ENCODE data around the gene MPRIP. TPM values are rescaled to one million over a fixed set of nuclear protein-coding genes. Genes with fewer than 3 reads are reported as not detected.

MPRIP gene
- total RNA-seq, 1 experiment from 2014 or later = 132 TPM

DNA sequence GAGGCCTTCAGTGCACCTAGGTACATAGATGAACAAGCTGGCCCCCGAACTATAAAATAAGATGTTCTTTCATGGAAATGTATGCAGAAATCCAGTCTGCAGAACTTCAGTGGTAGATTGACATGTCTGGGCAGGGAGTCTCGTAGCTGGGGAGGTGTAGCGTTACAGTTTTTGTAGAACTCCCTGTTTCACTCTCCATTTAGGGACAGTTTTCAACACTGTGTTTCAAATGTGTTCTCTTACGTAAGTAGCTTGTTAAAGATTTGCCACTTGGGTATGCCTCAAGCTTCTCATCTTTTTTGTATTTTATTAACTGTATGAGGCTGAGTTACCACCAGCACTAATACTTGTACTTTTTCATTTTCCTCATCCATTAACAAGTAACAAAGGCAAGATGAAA is 117.3 kb downstream of the MPRIP start:
- Mint-ChIP-seq H3K27ac (no peak overlapping the region), H3K9me3 (no peaks in the 10 kb centered on the region)

More for the DNA sequence above, 117.3 kb downstream of the MPRIP start:
- H2AK5ac ChIP-seq (ENCODE audit: insufficient read length, low read length) = no peak overlapping the region
- no peak overlapping the region for H3K4me3 Mint-ChIP-seq
- H2BK12ac ChIP-seq (ENCODE audit: insufficient read length, low read depth, low read length) = no peak overlapping the region
- no peaks in the 10 kb centered on the region for H3K4me1 Mint-ChIP-seq
- H3K23me2 ChIP-seq (ENCODE audit: insufficient read length, low read depth, low read length, poor library complexity, severe bottlenecking) = no peaks in the 10 kb centered on the region
- H2BK20ac ChIP-seq (ENCODE audit: low read depth, low read length, poor library complexity, severe bottlenecking) = no peak overlapping the region
- H3K4me1 ChIP-seq (ENCODE audit: insufficient read depth, low read length) = no peaks in the 10 kb centered on the region
- no CpG with 5 or more reads among the region's 4 CpGs for WGBS (ENCODE audit: extremely low coverage, insufficient read length, low lambda C conversion rate)
- no peak for DNase-seq
- no peak overlapping the region for H3K27ac ChIP-seq (ENCODE audit: insufficient read length, low read depth, low read length)
- no peak overlapping the region for H4K91ac ChIP-seq (ENCODE audit: insufficient read length, low read depth, low read length)
- H3K4ac ChIP-seq (ENCODE audit: low read depth, low read length) = no peak overlapping the region
- no peak overlapping the region for H2AFZ ChIP-seq (ENCODE audit: low read length)
- no peak overlapping the region for H3K4me2 ChIP-seq (ENCODE audit: insufficient read depth, insufficient read length, low read length)
- no peak overlapping the region for H3K23ac ChIP-seq (ENCODE audit: insufficient read length, low read depth, low read length)
- H2BK120ac ChIP-seq (ENCODE audit: low read depth, low read length, poor library complexity, severe bottlenecking) = no peak overlapping the region
- no peaks in the 10 kb centered on the region for H3K79me2 ChIP-seq (ENCODE audit: insufficient read depth, low read length)
- H3K14ac ChIP-seq (ENCODE audit: insufficient read depth, low read length) = no peak overlapping the region
- H4K20me1 ChIP-seq (ENCODE audit: control insufficient read depth, insufficient read depth, insufficient read length) = no peaks in the 10 kb centered on the region
- TF ChIP-seq CTCF (conservative IDR thresholded peaks at IDR 0.05) = no peak
- no peak overlapping the region for H3T11ph ChIP-seq (ENCODE audit: low read length)
- no peak overlapping the region for H4K8ac ChIP-seq (replicated peaks; ENCODE audit: insufficient read length, low read depth, low read length)
- peaks cover 19 to 68% (median 56%) of the 10 kb centered on the region in 3 experiments for H3K36me3 Mint-ChIP-seq (ENCODE audit: insufficient read depth in 1 of 3, low read depth in 3 of 3)
- H3K9ac ChIP-seq (ENCODE audit: extremely low read depth, insufficient read length, low read length) = no peak overlapping the region
- no peak overlapping the region for H2BK5ac ChIP-seq (ENCODE audit: insufficient read length, low read length)
- H4K5ac ChIP-seq (ENCODE audit: insufficient read length, low read depth, low read length) = no peak overlapping the region
- no peaks in the 10 kb centered on the region for H3K79me1 ChIP-seq (ENCODE audit: insufficient read depth, low read depth, low read length, poor library complexity, severe bottlenecking)
- H3K56ac ChIP-seq (ENCODE audit: insufficient read length, low read depth, low read length) = no peak overlapping the region
- no peaks in the 10 kb centered on the region for H3K9me3 ChIP-seq (ENCODE audit: control insufficient read depth, low read depth, low read length)
- H3K27me3 ChIP-seq (ENCODE audit: insufficient read depth, low read length) = no peaks in the 10 kb centered on the region
- no peak overlapping the region for H3K18ac ChIP-seq (ENCODE audit: insufficient read length, low read depth, low read length)
- no peak overlapping the region for H2BK15ac ChIP-seq (ENCODE audit: low read depth, low read length)
- H3K27me3 Mint-ChIP-seq (ENCODE audit: low read depth) = no peaks in the 10 kb centered on the region

Measured in H9 (cell line).